ENCODE data around the gene ZNF575. TPM values are rescaled to one million over a fixed set of nuclear protein-coding genes. Genes with fewer than 3 reads are reported as not detected.

ZNF575 gene
- total and polyA plus RNA-seq, 2 donors from 2014 or later, result 2.8 to 3.1 TPM

- H3K4me3 ChIP-seq (ENCODE audit: low read length in 3 of 3), result no peak overlapping the region
- TF ChIP-seq, protein P1, sequence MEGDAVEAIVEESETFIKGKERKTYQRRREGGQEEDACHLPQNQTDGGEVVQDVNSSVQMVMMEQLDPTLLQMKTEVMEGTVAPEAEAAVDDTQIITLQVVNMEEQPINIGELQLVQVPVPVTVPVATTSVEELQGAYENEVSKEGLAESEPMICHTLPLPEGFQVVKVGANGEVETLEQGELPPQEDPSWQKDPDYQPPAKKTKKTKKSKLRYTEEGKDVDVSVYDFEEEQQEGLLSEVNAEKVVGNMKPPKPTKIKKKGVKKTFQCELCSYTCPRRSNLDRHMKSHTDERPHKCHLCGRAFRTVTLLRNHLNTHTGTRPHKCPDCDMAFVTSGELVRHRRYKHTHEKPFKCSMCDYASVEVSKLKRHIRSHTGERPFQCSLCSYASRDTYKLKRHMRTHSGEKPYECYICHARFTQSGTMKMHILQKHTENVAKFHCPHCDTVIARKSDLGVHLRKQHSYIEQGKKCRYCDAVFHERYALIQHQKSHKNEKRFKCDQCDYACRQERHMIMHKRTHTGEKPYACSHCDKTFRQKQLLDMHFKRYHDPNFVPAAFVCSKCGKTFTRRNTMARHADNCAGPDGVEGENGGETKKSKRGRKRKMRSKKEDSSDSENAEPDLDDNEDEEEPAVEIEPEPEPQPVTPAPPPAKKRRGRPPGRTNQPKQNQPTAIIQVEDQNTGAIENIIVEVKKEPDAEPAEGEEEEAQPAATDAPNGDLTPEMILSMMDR (IDR thresholded peaks at IDR 0.05; ENCODE audit: borderline replicate concordance, extremely low read depth, insufficient read depth), result no peak
- FAIRE-seq, result no peak
- no peaks in the 10 kb centered on the region for H3K36me3 ChIP-seq (ENCODE audit: control insufficient read depth in 2 of 3, insufficient read depth in 3 of 3, low read length in 3 of 3)
- peak in 1 of 5 donors; percentile 55 for DNase-seq
- no peaks in the 10 kb centered on the region for H3K4me1 ChIP-seq (ENCODE audit: control insufficient read depth in 2 of 3, insufficient read depth in 2 of 3, low read depth in 1 of 3, low read length in 3 of 3)
- intact Hi-C loops (cut with DNase I), result no loop called here
- no peaks in the 10 kb centered on the region for H3K27me3 ChIP-seq (ENCODE audit: control insufficient read depth, insufficient read depth, low read length)
- no peak overlapping the region for H3K9ac ChIP-seq (ENCODE audit: low read length in 3 of 3)
- H3K27ac ChIP-seq (ENCODE audit: low read depth in 2 of 2, low read length in 2 of 2), result no peak overlapping the region
- no peaks in the 10 kb centered on the region for H3K9me3 ChIP-seq (ENCODE audit: control insufficient read depth in 2 of 3, insufficient read depth in 1 of 3, low read length in 3 of 3)
Measured at GRCh38 chr19:43486412-43486811, 46.6 kb upstream of the ZNF575 start.

DNA sequence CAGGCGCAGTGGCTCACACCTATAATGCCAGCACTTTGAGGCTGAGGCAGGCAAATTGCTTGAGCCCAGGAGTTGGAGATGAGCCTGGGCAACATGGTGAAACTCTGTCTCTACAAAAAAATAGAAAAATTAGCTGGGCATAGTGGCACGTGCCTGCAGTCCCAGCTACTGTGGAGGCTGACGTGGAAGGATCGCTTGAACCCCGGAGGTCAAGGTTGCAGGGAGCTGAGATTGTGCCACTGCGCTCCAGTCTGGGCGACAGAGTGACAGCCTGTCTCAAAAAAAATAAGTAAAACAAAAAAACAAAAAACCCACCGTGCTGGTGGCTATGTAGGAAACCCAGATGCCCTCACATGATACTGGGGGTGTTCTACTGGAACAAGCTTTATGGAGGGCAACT, 44.8 kb upstream of the ZNF575 start:
- intact Hi-C loops (cut with DNase I), result no loop called here
- Histone ChIP-seq H3K9ac (ENCODE audit: low read length in 3 of 3) (no peak overlapping the region), H3K36me3 (ENCODE audit: control insufficient read depth in 2 of 3, insufficient read depth in 3 of 3, low read length in 3 of 3) (no peaks in the 10 kb centered on the region), H3K27ac (ENCODE audit: low read depth in 2 of 2, low read length in 2 of 2) (no peak overlapping the region), H3K4me1 (ENCODE audit: control insufficient read depth in 2 of 3, insufficient read depth in 2 of 3, low read depth in 1 of 3, low read length in 3 of 3) (no peaks in the 10 kb centered on the region), H3K27me3 (ENCODE audit: control insufficient read depth, insufficient read depth, low read length) (no peaks in the 10 kb centered on the region), H3K4me3 (ENCODE audit: low read length in 3 of 3) (no peak overlapping the region), H3K9me3 (ENCODE audit: control insufficient read depth in 2 of 3, insufficient read depth in 1 of 3, low read length in 3 of 3) (no peaks in the 10 kb centered on the region)
- no peak for FAIRE-seq
- TF ChIP-seq, protein P1 (IDR thresholded peaks at IDR 0.05; ENCODE audit: borderline replicate concordance, extremely low read depth, insufficient read depth), result no peak
- peak in 1 of 5 donors; percentile 21 for DNase-seq

DNA sequence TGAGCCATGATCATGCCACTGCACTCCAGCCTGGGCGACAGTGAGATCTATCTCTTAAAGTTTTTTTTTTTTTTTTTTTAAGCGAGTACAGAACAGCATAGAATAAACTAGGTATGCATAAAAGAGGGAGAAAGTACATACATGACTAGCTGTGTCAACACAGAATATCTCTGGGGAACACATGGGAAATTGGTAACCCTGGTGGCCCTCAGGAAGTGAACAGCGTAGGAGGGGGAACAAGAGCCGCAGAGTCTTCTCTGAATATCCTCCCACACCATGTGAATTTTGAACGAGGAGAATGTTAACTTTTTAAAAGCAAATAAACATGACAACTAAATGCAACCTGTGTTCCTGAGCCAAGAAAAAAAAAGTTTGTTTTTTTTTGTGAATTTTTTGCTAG, 43.7 kb upstream of the ZNF575 start:
- TF ChIP-seq, protein P1 (IDR thresholded peaks at IDR 0.05; ENCODE audit: borderline replicate concordance, extremely low read depth, insufficient read depth), result no peak
- no peak overlapping the region for H3K4me3 ChIP-seq (ENCODE audit: low read length in 3 of 3)
- DNase-seq (peak in 2 of 5 donors; percentile 2 to 47), FAIRE-seq (no peak)
- no peaks in the 10 kb centered on the region for H3K4me1 ChIP-seq (ENCODE audit: control insufficient read depth in 2 of 3, insufficient read depth in 2 of 3, low read depth in 1 of 3, low read length in 3 of 3)
- no peaks in the 10 kb centered on the region for H3K9me3 ChIP-seq (ENCODE audit: control insufficient read depth in 2 of 3, insufficient read depth in 1 of 3, low read length in 3 of 3)
- no peaks in the 10 kb centered on the region for H3K27me3 ChIP-seq (ENCODE audit: control insufficient read depth, insufficient read depth, low read length)
- no peak overlapping the region for H3K9ac ChIP-seq (ENCODE audit: low read length in 3 of 3)
- intact Hi-C loops (cut with DNase I), result no loop called here
- peaks cover 0 to 3% (median 0%) of the 10 kb centered on the region in 3 donors for H3K36me3 ChIP-seq (ENCODE audit: control insufficient read depth in 2 of 3, insufficient read depth in 3 of 3, low read length in 3 of 3)
- no peak overlapping the region for H3K27ac ChIP-seq (ENCODE audit: low read depth in 2 of 2, low read length in 2 of 2)

DNA sequence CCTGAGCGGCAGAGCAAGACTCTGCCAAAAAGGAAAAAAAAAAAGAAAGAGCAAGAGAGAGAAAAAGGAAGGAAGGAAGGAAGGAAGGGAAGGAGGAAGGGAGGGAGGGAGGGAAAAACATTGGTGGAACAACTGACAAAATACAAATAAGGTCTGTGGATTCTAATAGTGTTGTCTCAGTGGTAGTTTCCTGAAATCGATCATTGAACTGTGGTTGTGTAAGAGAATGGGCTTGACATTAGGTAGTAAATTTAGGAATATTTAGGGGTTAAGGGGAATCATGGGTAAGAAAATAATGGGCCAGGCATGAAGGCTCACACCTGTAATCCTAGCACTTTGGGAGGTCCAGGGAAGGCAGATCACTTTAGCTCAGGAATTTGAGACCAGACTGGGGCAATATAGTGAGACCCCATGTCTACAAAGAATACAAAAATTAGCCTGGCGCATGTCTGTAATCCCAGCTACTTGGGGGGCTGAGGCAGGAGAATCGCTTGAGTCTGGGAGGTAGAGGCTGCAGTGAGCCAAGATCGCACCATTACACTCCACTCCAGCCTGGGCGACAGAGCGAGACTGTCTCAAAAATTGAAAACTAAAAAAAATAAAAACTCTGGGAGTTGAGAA, 42.9 kb upstream of the ZNF575 start:
- Histone ChIP-seq H3K4me3 (ENCODE audit: low read length in 3 of 3) (no peak overlapping the region), H3K9ac (ENCODE audit: low read length in 3 of 3) (no peak overlapping the region), H3K9me3 (ENCODE audit: control insufficient read depth in 2 of 3, insufficient read depth in 1 of 3, low read length in 3 of 3) (no peaks in the 10 kb centered on the region), H3K27ac (ENCODE audit: low read depth in 2 of 2, low read length in 2 of 2) (no peak overlapping the region), H3K4me1 (ENCODE audit: control insufficient read depth in 2 of 3, insufficient read depth in 2 of 3, low read depth in 1 of 3, low read length in 3 of 3) (no peaks in the 10 kb centered on the region), H3K27me3 (ENCODE audit: control insufficient read depth, insufficient read depth, low read length) (no peaks in the 10 kb centered on the region), H3K36me3 (ENCODE audit: control insufficient read depth in 2 of 3, insufficient read depth in 3 of 3, low read length in 3 of 3) (peaks cover 0 to 3% (median 0%) of the 10 kb centered on the region in 3 donors)
- TF ChIP-seq, protein P1 (IDR thresholded peaks at IDR 0.05; ENCODE audit: borderline replicate concordance, extremely low read depth, insufficient read depth), result no peak
- FAIRE-seq (no peak), DNase-seq (peak in 1 of 5 donors; percentile 1)
- intact Hi-C loops (cut with DNase I), result no loop called here
